Liver (tissue), 9 donors: ENCODE results near the gene TRAF7. TPM values are rescaled to one million over a fixed set of nuclear protein-coding genes. Genes with fewer than 3 reads are reported as not detected.

Experiments
- DNase-seq: peaks from one replicate; pipeline ENCODE4 v3.0.0-alpha.2; 2017; ENCODE audit warnings: low spot score
- H3K27ac ChIP-seq, 2 donors: one replicate each; pipeline ENCODE4 v1.7.0; 2013; ENCODE audit warnings: inconsistent platforms in 2 of 2, low read length in 2 of 2, control low read depth in 1 of 2, low read depth in 1 of 2, mild to moderate bottlenecking in 1 of 2
- H3K27me3 ChIP-seq, 4 donors: one replicate each; pipeline versions ENCODE4 v1.6.1 to v1.7.0; 2013; ENCODE audit warnings: low read length in 3 of 4, inconsistent platforms in 1 of 4, mild to moderate bottlenecking in 1 of 4, moderate library complexity in 1 of 4; ENCODE audit not compliant: control insufficient read depth in 4 of 4, insufficient read depth in 4 of 4
- H3K36me3 ChIP-seq, 4 donors: one replicate each; pipeline versions ENCODE4 v1.6.1 to v1.7.0; 2013; ENCODE audit warnings: low read length in 3 of 4, mild to moderate bottlenecking in 3 of 4, low read depth in 1 of 4, moderate library complexity in 1 of 4; ENCODE audit not compliant: control insufficient read depth in 4 of 4, insufficient read depth in 3 of 4
- H3K4me1 ChIP-seq, 4 donors: one replicate each; pipeline versions ENCODE4 v1.6.1 to v1.7.0; 2013; ENCODE audit warnings: low read length in 3 of 4, mild to moderate bottlenecking in 3 of 4, moderate library complexity in 1 of 4; ENCODE audit not compliant: control insufficient read depth in 4 of 4, insufficient read depth in 4 of 4
- H3K4me3 ChIP-seq, 3 donors: one replicate each; pipeline versions ENCODE4 v1.6.1 to v1.7.0; 2013; ENCODE audit warnings: low read length in 3 of 3, control low read depth in 1 of 3, low read depth in 1 of 3, mild to moderate bottlenecking in 1 of 3
- H3K9ac ChIP-seq, 2 donors: one replicate each; pipeline ENCODE4 v1.7.0; 2013; ENCODE audit warnings: low read length in 2 of 2, mild to moderate bottlenecking in 2 of 2, moderate library complexity in 2 of 2, control low read depth in 1 of 2, low read depth in 1 of 2
- H3K9me3 ChIP-seq, 4 donors: one replicate each; pipeline versions ENCODE4 v1.6.1 to v1.7.0; 2013; ENCODE audit warnings: low read length in 3 of 4; ENCODE audit not compliant: control insufficient read depth in 4 of 4
- ATF3 ChIP-seq: IDR thresholded peaks from 2 replicates; pipeline ENCODE4 v1.6.1; 2016; ENCODE audit warnings: antibody characterized with exemption
- CTCF ChIP-seq: fragments of 150-350 bp; IDR thresholded peaks from 2 replicates; pipeline ENCODE4 v1.5.1; 2017; ENCODE audit warnings: improper control_type of control experiment, low read depth, low read length; ENCODE audit not compliant: missing input control
- EGR1 ChIP-seq, 2 donors: IDR thresholded peaks; 2 replicates each; pipeline ENCODE4 v1.6.1; 2016 to 2018; ENCODE audit warnings: antibody characterized with exemption in 2 of 2, low read depth in 2 of 2
- FOXA1 ChIP-seq: IDR thresholded peaks from 2 replicates; pipeline ENCODE4 v1.6.1; 2016; ENCODE audit warnings: antibody characterized with exemption
- FOXA2 ChIP-seq: IDR thresholded peaks from 2 replicates; pipeline ENCODE4 v1.6.1; 2016; ENCODE audit warnings: antibody characterized with exemption
- GABPA ChIP-seq, 2 donors: IDR thresholded peaks in 1 of 2; conservative IDR thresholded peaks in 1 of 2; 2 replicates each; pipeline ENCODE4 v1.6.1; 2016; ENCODE audit warnings: antibody characterized with exemption in 2 of 2, mild to moderate bottlenecking in 1 of 2, moderate library complexity in 1 of 2
- HNF4G ChIP-seq: IDR thresholded peaks from 2 replicates; pipeline ENCODE4 v1.6.1; 2016; ENCODE audit warnings: antibody characterized with exemption
- JUND ChIP-seq, 2 donors: IDR thresholded peaks; 2 replicates each; pipeline ENCODE4 v1.6.1; 2016; ENCODE audit warnings: antibody characterized with exemption in 2 of 2
- MAX ChIP-seq: IDR thresholded peaks from 2 replicates; pipeline ENCODE4 v1.6.1; 2016; ENCODE audit warnings: antibody characterized with exemption
- NR2F2 ChIP-seq: IDR thresholded peaks from 2 replicates; pipeline ENCODE4 v1.6.1; 2016; ENCODE audit warnings: antibody characterized with exemption
- RAD21 ChIP-seq, 2 donors: IDR thresholded peaks; 2 replicates each; pipeline ENCODE4 v1.6.1; 2016; ENCODE audit warnings: antibody characterized with exemption in 2 of 2, mild to moderate bottlenecking in 2 of 2
- REST ChIP-seq: IDR thresholded peaks from 2 replicates; pipeline ENCODE4 v1.6.1; 2016; ENCODE audit warnings: antibody characterized with exemption, mild to moderate bottlenecking
- RXRA ChIP-seq, 2 donors: IDR thresholded peaks; 2 replicates each; pipeline ENCODE4 v1.6.1; 2017 to 2018; ENCODE audit warnings: antibody characterized with exemption in 2 of 2, mild to moderate bottlenecking in 1 of 2
- SP1 ChIP-seq: IDR thresholded peaks from 2 replicates; pipeline ENCODE4 v1.6.1; 2018; ENCODE audit warnings: antibody characterized with exemption, mild to moderate bottlenecking
- TAF1 ChIP-seq: conservative IDR thresholded peaks from 2 replicates; pipeline ENCODE4 v1.6.1; 2016; ENCODE audit warnings: antibody characterized with exemption, mild to moderate bottlenecking
- YY1 ChIP-seq: IDR thresholded peaks from 2 replicates; pipeline ENCODE4 v1.6.1; 2016; ENCODE audit warnings: antibody characterized with exemption, mild to moderate bottlenecking
- WGBS: extraction: QIAGEN DNeasy Blood & Tissue Kit; methylation state at CpG from one replicate; pipeline ENCODE4 v1.1.7; 2013; 5-methylcytosine and 5-hydroxymethylcytosine counted together
- polyA plus RNA-seq, 2 donors: library from polyadenylated mRNA; stranded (reverse) in 1 of 2; unstranded in 1 of 2; fragments of 200-250 nt in 1 of 2; fragments of >200 nt in 1 of 2; fragmentation: Nextera tagmentation in 1 of 2; extraction: Ambion mirVana in 1 of 2; gene quantifications; one replicate each; pipeline versions ENCODE4 v1.2.1 to v1.2.3, GENCODE V29; 2013 to 2015
- total RNA-seq, 2 donors: library from RNA; depleted of rRNA; stranded (reverse); fragments of >200 nt; gene quantifications; one replicate each; pipeline ENCODE4 v1.2.3, GENCODE V29; 2014
- donor health status: healthy.
- donor health status: healthy.
- donor health status: healthy.
- donor health status: healthy.
- donor health status: healthy.

The TRAF7 gene
- total and polyA plus RNA-seq, 4 donors = 14.7 to 36.6 (median 34.0) TPM

GRCh38 chr16:2175454-2175853 lies 19.9 kb downstream of the TRAF7 start:
- Histone ChIP-seq H3K27ac (no peak overlapping the region), H3K4me1 (no peaks in the 10 kb centered on the region), H3K4me3 (no peak overlapping the region), H3K9me3 (no peaks in the 10 kb centered on the region), H3K27me3 (no peaks in the 10 kb centered on the region), H3K36me3 (peaks cover 12 to 61% (median 33%) of the 10 kb centered on the region in 4 donors), H3K9ac (no peak overlapping the region)
- 96% methylated on average over 10 of the region's 10 CpGs for WGBS
- no peak for DNase-seq
- no peak for TF ChIP-seq RXRA (IDR thresholded peaks at IDR 0.05)
- TF ChIP-seq FOXA1 = no peak
- no peak for TF ChIP-seq REST

DNA sequence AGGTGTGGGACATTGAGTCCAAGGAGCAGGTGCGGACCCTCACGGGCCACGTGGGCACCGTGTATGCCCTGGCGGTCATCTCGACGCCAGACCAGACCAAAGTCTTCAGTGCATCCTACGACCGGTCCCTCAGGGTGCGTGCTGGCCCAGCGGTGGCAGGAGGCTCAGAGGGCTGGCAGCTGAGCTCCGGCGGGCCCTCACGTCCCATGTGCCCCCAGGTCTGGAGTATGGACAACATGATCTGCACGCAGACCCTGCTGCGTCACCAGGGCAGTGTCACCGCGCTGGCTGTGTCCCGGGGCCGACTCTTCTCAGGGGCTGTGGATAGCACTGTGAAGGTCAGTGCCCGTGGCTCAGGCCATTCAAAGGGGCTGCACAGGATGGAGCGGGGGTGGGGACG lies 20.5 kb downstream of the TRAF7 start:
- Histone ChIP-seq H3K27ac (no peak overlapping the region), H3K4me3 (no peak overlapping the region), H3K4me1 (no peaks in the 10 kb centered on the region), H3K36me3 (peaks cover 12 to 60% (median 31%) of the 10 kb centered on the region in 4 donors), H3K9ac (no peak overlapping the region), H3K9me3 (no peaks in the 10 kb centered on the region), H3K27me3 (no peaks in the 10 kb centered on the region)
- no peak for DNase-seq
- no peak for TF ChIP-seq RAD21 (IDR thresholded peaks at IDR 0.05)
- TF ChIP-seq GABPA (IDR thresholded peaks at IDR 0.05 in 1 of 2, conservative IDR thresholded peaks at IDR 0.05 in 1 of 2) = no peak
- TF ChIP-seq JUND (IDR thresholded peaks at IDR 0.05) = no peak
- no peak for TF ChIP-seq YY1
- TF ChIP-seq CTCF = no peak
- TF ChIP-seq FOXA2 = no peak
- TF ChIP-seq SP1 = no peak
- no peak for TF ChIP-seq EGR1 (IDR thresholded peaks at IDR 0.05; ENCODE audit: low read depth in 2 of 2)
- no peak for TF ChIP-seq ATF3
- no peak for TF ChIP-seq TAF1
- 97% methylated on average over 23 of the region's 23 CpGs for WGBS

DNA sequence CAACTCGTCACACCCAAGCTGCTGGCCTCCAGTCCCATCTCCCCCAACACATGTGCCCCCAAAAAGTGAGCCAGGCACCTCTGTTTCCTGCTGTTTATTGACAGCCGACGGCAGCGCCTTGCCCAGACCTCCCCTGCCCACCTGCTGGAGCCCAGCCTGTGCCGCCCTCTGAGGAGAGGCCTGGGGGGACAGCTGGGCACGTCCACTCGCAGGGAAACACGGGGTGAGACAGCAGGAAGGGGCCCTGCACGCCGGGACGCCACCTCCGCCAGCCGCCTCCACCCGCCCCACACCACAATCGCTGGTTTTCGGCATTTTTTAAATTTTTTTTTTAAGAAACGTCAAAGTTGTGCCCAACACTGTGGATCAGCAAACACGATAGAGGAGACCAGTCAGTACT lies 21.5 kb downstream of the TRAF7 start:
- no peak overlapping the region for H3K4me3 ChIP-seq
- H3K9me3 ChIP-seq = no peaks in the 10 kb centered on the region
- no peaks in the 10 kb centered on the region for H3K4me1 ChIP-seq
- WGBS = 94% methylated on average over 18 of the region's 18 CpGs
- no peak for DNase-seq
- peaks cover 12 to 49% (median 29%) of the 10 kb centered on the region in 4 donors for H3K36me3 ChIP-seq
- H3K27ac ChIP-seq = no peak overlapping the region
- H3K27me3 ChIP-seq = no peaks in the 10 kb centered on the region
- no peak overlapping the region for H3K9ac ChIP-seq
- TF ChIP-seq ATF3 = no peak
- no peak for TF ChIP-seq YY1
- no peak for TF ChIP-seq HNF4G
- TF ChIP-seq RAD21 (IDR thresholded peaks at IDR 0.05) = no peak
- TF ChIP-seq SP1 = no peak
- TF ChIP-seq GABPA (IDR thresholded peaks at IDR 0.05 in 1 of 2, conservative IDR thresholded peaks at IDR 0.05 in 1 of 2) = no peak
- TF ChIP-seq NR2F2 = no peak
- no peak for TF ChIP-seq FOXA2
- TF ChIP-seq MAX = no peak
- no peak for TF ChIP-seq REST
- TF ChIP-seq JUND (IDR thresholded peaks at IDR 0.05) = no peak
